Stomach (tissue), 4 donors: ENCODE data around the gene CCDC83.

Experiments
- EP300 ChIP-seq: sonication (generic); formaldehyde crosslinking; IDR thresholded peaks from one replicate; pipeline ENCODE4 v1.6.1; 2017; ENCODE audit warnings: antibody characterized with exemption
- POLR2AphosphoS5 ChIP-seq, 3 donors: sonication (generic); formaldehyde crosslinking; IDR thresholded peaks; one replicate each; pipeline ENCODE4 v1.6.1; 2016; ENCODE audit warnings: antibody characterized with exemption in 3 of 3
- TF ChIP-seq, protein P1 (sequence below), 7 experiments: fragments of 450-650 bp in 4 of 7; fragments of 200-600 bp in 3 of 7; sonication (generic) in 3 of 7; IDR thresholded peaks; one replicate each; pipeline ENCODE4 v1.5.1; 2016 to 2019; ENCODE audit warnings: antibody characterized with exemption in 7 of 7, control low read depth in 2 of 7, mild to moderate bottlenecking in 1 of 7

DNA sequence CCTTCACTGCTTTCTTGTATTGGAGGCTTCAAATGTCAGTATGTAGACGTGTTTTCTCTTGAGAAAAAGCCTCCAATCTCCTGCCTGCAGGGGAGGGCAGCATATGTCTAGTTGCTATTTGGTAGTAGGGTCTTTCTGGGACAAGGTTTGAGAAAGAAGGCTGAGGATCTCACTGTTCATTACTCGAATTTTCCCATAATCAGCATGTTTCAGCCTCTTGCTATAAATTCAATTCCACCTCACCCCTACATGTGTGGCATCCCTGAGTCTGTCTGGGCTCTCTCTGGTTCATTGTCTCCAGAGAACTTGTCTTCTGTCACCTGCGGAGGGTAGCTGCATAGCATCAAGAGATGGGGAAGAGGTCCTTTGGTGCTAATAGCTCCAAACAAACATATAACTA, 19.5 kb upstream of the CCDC83 start:
- TF ChIP-seq POLR2AphosphoS5 (IDR thresholded peaks at IDR 0.05) (no peak), EP300 (no peak)
- TF ChIP-seq, protein P1, sequence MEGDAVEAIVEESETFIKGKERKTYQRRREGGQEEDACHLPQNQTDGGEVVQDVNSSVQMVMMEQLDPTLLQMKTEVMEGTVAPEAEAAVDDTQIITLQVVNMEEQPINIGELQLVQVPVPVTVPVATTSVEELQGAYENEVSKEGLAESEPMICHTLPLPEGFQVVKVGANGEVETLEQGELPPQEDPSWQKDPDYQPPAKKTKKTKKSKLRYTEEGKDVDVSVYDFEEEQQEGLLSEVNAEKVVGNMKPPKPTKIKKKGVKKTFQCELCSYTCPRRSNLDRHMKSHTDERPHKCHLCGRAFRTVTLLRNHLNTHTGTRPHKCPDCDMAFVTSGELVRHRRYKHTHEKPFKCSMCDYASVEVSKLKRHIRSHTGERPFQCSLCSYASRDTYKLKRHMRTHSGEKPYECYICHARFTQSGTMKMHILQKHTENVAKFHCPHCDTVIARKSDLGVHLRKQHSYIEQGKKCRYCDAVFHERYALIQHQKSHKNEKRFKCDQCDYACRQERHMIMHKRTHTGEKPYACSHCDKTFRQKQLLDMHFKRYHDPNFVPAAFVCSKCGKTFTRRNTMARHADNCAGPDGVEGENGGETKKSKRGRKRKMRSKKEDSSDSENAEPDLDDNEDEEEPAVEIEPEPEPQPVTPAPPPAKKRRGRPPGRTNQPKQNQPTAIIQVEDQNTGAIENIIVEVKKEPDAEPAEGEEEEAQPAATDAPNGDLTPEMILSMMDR (IDR thresholded peaks at IDR 0.05) = no peak
